Uterus (tissue), 2 donors: ENCODE data around the gene SMCO1.

Experiments used
- POLR2A ChIP-seq, 2 donors: fragments of 450-650 bp; IDR thresholded peaks; one replicate each; pipeline ENCODE4 v1.6.1; 2016; ENCODE audit warnings: antibody characterized with exemption in 2 of 2, mild to moderate bottlenecking in 1 of 2, moderate library complexity in 1 of 2
- TF ChIP-seq, protein P1 (sequence below), 4 experiments: fragments of 200-600 bp in 2 of 4; fragments of 450-650 bp in 2 of 4; sonication (generic) in 2 of 4; IDR thresholded peaks; one replicate each; pipeline ENCODE4 v1.5.1; 2016 to 2019; ENCODE audit warnings: antibody characterized with exemption in 4 of 4, mild to moderate bottlenecking in 2 of 4, moderate library complexity in 1 of 4

DNA sequence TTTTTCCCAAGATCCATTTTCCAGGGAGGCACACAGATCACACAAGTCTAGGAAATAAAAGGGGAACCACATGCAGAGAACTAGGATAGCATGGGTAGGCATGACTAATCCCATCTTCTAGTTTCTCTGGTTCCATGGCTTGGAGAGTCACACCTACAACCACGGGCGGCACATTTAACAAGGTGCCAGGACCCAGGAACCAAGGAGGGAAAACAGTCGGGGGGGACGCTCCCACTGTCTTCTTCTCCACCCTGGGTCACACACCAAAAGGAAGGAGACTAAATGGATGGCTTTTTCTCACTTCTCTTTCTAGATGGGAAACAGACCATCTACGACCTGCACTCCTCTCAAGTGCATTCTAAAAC lies 4.6 kb upstream of the SMCO1 start:
- TF ChIP-seq, protein P1, sequence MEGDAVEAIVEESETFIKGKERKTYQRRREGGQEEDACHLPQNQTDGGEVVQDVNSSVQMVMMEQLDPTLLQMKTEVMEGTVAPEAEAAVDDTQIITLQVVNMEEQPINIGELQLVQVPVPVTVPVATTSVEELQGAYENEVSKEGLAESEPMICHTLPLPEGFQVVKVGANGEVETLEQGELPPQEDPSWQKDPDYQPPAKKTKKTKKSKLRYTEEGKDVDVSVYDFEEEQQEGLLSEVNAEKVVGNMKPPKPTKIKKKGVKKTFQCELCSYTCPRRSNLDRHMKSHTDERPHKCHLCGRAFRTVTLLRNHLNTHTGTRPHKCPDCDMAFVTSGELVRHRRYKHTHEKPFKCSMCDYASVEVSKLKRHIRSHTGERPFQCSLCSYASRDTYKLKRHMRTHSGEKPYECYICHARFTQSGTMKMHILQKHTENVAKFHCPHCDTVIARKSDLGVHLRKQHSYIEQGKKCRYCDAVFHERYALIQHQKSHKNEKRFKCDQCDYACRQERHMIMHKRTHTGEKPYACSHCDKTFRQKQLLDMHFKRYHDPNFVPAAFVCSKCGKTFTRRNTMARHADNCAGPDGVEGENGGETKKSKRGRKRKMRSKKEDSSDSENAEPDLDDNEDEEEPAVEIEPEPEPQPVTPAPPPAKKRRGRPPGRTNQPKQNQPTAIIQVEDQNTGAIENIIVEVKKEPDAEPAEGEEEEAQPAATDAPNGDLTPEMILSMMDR (IDR thresholded peaks at IDR 0.05), result no peak
- TF ChIP-seq POLR2A (IDR thresholded peaks at IDR 0.05), result no peak
